Stimulated activated CD8-positive, alpha-beta memory T cell treated with anti-CD3 and anti-CD28 coated beads, Interleukin-4, amount 100 ng/mL, for 24 hours (primary cell): Measurements from ENCODE around the gene CLEC2D.
"Not testable (repeated sequence)": the region's sequence is repeated elsewhere in the genome, so short reads cannot be mapped to it uniquely, and the experiment has no call there.

Source experiments
- DNase-seq: peaks from one replicate; pipeline ENCODE4 v3.0.0-alpha.2; 2020; ENCODE audit warnings: low read depth

CLEC2D gene

DNA sequence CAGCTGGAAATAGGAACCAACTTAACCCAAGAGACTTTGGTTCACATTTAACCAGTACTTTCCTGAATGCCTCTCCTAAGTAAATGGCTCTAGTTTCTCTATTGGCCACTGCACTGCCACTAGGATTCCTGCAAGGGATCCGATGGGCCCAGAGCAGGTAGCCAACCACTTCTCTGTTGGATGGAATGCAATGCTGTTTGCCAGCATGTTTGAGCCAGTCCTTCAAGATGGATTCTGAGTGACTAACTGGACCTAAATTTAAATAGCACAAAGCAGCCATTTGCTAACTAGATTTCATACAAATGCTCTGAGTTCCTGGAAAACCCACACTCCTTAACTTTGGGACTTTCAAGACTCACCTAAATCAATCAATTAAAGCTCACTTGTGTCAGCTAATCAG is 9.5 kb upstream of the CLEC2D start:
- no peak for DNase-seq

DNA sequence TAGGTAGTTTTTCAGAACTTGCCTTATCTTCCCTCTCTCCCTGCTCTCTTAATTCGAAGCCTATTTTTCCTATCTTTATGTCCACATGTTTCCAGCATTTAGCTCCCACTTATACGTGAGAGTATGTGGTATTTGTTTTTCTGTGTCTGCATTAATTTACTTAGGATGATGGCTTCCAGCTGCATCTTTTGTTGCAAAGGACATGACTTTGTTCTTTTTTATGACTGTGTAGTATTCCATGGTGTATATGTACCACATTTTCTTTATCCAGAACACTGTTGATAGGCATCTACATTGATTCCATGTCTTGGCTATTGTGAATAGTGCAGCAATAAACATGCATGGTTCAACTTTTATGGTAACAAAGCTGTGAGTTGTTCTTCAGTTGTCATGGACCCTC is 7.8 kb upstream of the CLEC2D start:
- no peak for DNase-seq

DNA sequence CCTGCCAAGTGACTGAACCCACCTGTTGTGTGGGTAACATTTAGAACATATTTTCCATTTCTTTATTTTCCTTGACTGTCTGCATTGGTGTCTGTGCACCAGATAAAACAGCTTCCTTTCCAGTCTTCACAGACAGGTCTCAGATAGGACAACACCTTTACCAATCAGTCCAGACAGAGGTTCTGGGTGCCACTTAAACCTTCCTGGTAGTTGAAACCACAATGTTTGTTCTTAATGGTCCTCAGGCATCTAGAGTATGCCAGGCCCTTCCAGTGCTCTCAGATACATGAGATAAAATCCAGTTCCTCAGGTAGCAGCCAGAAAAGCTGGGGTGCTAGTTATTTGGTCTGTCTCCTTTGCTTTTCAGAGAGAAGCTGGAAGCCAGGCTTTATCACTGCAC is 7.0 kb upstream of the CLEC2D start:
- DNase-seq, result no peak

DNA sequence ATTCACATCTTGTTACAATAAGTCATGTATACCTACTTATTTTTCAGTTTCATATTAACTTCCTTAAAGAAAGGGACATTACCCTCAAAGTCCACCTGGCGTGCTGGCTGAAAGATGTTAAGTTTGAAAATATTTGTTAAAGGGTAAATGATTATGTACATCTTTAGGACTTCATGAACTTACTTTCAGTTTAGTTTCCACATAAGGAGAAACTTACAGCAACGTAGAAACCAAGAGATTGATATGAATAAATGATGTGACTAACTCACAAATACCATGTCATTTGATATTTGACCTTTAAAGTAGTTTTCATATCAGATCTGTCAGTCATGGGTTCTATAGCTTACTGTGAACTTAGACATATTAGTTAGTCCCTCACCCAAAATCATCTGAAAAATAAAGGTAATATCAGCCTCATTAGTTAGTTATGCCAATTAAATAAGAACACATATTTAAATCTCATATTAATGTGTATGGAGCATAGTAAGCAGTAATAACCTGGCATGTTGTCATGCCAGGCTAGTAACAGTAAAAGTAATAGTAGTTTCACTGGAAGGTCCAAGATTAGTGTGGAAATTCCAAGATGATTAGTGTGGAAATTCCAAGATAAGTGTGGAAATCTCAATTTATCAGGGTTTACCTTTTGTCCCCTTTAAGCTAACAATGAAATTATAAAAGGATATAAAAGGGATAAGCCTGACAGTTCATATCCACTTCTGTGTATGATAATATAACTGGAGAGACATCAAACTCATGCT is 1.9 kb upstream of the CLEC2D start:
- DNase-seq, result no peak

DNA sequence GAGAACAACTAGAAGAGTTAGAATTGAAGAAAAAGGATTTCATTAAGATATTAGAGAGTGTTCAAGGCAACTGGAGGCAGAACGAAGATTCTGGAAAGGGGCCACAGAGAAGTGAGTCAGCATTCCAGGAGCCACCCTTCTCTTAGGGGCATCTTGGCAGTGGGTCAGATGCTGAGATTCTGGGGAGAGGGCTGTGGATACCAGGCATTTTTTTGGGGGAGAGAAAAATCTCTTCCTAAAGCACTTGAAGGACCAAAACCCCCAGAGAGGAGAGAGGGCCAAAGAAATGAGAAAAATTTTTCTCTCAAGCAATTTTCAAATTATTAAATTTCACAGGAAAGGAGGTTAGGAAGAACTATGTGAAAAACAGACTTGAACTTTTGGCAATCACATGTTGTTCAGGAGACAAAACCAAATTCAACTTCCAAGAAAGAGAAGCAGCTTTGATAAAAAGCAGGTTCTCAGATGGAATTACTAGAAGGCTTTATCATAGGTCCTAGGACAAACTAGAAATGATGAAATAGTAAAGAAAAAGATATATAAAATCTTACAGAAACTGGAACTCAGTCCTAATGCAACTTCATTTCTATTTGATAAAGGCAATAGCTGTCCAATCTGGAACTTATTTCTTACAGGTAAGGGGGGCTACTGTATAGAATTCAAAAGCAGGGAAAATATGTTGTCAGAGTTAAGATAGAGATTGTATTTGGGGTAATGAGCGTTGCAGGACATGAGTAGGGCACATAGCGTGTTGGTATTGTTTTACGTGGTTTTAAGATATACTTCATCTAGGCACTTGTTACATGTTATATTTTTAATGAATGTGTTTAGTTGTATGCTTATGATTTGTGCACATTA is 1.1 kb upstream of the CLEC2D start:
- no peak for DNase-seq

DNA sequence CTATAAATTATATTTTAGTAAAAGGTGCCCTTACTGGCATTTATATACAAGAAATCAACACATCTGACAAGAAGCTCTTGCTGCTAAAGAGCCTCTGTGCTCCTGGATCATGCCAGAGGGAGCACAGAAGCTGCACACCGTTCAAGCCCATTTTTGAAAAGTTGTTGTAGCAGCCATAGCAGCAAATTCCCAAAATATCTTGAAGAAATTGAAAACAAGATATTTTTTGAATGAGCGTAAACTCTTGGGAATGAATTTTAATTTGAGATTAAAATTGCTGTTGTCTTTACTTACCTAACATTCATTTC is 540 bp upstream of the CLEC2D start:
- DNase-seq, result no peak

DNA sequence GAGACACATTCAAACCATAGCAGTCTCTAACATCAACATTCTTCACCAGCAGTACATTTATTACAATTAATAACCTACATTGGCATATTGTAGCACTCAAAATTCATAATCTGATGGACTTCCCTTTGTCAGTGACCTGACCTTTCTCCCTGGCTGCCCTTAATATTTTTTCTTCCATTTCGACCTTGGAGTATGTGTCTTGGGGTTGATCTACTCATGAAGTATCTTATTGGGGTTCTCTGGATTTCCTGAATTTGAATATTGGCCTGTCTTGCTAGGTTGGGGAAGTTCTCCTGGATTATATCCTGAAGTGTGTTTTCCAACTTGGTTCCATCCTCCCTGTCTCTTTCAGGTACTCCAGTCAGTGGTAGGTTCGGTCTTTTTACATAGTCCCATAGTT is 2.8 kb downstream of the CLEC2D start:
- not testable (repeated sequence) for DNase-seq

DNA sequence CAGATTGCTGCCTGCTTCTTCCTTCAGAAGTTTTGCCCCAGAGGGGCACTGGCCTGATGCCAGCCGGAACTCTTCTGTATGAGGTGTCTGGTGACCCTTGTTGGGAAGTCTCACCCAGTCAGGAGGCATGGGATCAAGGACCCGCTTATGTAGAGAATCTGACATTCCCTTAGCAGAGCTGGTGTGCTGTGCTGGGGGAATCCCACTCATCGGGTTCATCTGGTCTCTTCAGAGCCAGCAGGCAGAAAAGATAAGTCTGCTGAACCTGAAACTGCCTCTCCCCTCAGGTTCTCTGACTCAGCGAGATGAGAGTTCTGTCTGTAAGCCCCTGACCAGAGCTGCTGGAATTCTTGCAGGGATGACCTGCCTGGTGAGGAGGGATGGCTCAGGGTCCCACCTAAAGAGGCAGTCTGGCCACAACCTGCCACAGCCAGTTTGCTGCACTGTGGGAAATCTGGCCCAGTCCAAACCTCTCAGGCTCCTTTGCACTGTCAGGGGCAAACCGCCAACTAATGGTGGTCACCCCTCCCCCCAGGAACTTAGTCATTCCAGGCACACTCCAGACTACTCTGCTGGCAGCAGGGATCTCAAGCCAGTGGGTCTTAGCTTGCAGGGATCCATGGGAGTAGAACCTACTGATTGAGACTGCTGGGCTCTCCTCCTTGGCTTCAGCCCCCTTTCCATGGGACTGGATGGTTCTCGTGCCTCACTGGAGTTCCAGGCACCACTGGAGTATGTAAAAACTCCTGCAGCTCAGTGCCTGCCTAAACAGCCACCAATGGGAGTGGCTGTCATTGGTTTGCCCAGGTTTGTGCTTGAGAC is 4.1 kb downstream of the CLEC2D start:
- DNase-seq, result peak; percentile 50

DNA sequence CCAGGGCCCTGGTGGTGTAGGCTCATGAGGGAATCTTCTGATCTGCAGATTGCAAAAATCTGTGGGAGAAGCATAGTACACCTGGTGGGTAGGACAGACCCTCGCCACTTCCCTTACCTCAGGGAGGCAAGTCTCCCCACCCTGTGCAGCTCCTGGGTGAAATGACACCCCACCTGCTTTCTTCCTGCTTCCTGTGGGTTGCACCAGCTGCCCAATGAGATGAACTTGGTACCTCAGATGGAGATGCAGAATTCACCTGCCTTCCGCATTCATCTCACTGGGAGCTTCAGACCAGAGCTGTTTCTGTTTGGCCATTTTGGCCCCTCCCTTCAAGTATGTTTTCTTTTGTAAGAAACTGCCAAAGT is 4.7 kb downstream of the CLEC2D start:
- no peak for DNase-seq

DNA sequence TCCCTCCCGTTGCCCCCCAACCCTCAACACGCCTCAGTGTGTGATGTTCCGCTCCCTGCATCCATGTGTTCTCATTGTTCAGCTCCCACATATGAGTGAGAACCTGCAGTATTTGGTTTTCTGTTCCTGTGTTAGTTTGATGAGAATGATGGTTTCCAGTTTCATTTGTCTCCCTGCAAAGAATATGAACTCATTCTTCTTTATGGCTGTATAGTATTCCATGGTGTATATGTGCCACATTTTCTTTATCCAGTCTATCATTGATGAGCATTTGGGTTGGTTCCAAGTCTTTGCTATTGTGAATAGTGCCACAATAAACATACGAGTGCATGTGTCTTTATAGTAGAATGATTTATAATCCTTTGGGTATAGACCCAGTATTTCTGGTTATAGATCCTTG is 13.0 kb downstream of the CLEC2D start:
- not testable (repeated sequence) for DNase-seq

DNA sequence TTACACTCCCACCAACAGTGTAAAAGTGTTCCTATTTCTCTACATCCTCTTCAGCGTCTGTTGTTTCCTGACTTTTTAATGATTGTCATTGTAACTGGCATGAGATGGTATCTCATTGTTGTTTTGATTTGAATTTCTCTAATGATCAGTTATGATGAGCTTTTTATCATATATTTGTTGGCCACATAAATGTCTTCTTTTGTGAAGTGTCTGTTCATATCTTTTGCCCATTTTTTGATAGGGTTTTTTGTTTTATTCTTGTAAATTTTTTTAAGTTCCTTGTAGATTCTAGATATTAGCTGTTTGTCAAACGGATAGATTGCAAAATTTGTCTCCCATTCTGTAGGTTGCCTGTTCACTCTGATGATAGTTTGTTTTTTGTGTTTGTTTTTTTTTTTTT is 13.4 kb downstream of the CLEC2D start:
- not testable (repeated sequence) for DNase-seq

DNA sequence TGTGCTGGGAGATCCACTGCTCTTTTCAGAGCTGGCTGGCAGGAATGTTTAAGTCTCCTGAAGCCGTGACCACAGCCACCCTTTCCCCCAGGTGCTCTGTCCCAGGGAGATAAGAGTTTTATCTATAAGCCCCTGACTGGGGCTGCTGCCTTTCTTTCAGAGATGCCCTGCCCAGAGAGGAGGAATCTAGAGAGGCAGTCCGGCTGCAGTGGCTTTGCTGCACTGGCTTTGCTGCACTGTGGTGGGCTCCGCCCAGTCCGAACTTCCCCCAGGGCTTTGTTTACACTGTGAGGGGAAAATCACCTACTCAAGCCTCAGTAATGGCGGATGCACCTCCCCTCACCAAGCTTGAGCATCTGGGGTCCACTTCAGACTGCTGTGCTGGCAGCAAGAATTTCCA is 15.9 kb downstream of the CLEC2D start:
- DNase-seq, result not testable (repeated sequence)

DNA sequence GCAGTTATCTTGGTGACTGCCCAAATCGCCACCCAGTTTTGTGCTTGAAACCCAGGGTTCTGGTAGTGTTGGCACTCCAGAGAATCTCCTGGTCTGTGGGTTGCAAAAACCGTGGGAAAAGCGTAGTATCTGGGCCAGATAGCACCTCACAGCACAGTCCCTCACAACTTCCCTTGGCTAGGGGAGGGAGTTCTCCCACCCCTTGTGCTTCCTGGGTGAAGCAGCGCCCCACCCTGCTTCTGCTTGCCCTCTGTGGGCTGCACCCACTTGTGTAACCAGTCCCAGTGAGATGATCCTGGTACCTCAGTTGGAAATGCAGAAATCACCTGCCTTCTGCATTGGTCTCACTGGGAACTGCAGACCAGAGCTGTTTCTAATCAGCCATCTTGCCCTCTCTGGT is 16.4 kb downstream of the CLEC2D start:
- DNase-seq, result no peak

DNA sequence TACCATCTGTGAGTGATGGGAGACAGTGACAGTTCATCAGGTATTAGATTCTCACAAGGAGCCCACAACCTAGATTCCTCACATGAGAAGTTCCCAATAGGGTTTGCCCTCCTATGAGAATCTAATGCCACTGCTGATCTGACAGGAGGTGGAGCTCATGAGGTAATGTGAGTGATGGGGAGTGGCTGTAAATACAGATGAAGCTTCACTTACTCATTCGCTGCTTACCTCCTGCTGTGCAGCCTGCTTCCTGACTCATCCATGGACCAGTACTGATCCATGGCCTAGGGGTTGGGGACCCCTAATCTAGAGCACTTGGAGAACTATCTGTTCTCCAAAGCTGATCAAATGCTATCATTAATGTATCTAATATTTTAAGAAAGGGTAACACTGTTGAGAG is 17.7 kb downstream of the CLEC2D start:
- DNase-seq, result no peak

DNA sequence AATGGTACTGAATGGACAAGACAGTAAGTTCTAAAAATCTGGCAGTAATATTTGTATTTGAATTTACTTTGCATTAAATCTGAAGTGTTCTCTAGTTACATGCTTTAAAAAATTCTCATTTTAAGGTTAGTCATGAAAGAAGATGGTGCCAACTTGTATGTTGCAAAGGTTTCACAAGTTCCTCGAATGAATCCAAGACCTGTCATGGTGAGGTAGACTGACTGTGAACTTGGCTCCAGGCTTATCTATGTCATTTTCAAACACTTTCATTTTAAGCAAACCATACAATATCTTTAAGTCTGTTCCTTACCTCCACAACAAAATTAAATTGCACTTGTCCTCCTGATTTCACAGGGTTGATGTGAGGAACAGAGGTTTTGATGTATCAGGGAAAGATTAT is 23.4 kb downstream of the CLEC2D start:
- DNase-seq, result no peak

DNA sequence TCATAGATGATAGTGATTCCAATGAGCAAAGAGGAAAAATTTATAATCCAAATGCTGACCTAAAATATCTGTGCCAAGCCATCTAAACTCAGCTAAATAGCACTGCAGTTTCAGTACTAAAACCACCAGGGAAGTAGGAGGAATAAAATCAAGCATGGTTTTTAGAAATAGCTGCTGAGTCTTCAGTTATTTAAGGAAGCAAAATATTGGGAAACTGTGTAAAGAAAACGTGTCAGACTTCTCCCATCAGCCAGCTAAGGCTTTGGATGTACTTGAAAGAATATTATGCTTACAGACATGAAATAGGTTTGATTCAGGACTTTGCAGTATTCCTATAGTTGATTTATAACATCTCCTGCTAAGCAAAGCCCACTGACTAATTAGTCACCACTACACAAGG is 24.7 kb downstream of the CLEC2D start:
- no peak for DNase-seq

DNA sequence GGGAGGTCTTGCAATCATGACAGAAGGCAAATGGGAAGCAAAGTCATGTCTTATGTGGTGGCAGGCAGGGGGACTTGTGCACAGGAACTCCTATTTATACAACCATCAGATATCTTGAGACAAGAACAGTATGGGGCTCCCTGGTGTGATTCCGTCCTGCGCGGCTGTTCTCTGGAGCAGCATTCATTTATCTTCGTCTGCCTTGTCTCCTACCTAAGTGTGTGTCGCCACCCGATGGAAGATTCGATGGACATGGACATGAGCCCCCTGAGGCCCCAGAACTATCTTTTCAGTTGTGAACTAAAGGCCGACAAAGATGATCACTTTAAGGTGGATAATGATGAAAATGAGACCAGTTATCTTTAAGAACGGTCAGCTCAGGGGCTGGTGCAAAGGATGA is 25.6 kb downstream of the CLEC2D start:
- DNase-seq, result not testable (repeated sequence)

DNA sequence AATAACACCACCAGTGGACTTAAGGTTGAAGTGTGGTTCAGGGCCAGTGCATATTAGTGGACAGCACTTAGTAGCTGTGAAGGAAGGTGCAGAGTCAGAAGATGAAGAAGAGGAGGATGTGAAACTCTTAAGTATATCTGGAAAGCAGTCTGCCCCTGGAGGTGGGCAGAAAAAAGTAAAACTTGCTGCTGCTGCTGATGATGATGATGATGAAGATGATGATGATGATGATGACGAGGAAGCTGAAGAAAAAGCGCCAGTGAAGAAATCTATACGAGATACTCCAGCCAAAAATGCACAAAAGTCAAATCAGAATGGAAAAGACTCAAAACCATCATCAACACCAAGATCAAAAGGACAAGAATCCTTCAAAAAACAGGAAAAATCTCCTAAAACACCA is 26.1 kb downstream of the CLEC2D start:
- not testable (repeated sequence) for DNase-seq

DNA sequence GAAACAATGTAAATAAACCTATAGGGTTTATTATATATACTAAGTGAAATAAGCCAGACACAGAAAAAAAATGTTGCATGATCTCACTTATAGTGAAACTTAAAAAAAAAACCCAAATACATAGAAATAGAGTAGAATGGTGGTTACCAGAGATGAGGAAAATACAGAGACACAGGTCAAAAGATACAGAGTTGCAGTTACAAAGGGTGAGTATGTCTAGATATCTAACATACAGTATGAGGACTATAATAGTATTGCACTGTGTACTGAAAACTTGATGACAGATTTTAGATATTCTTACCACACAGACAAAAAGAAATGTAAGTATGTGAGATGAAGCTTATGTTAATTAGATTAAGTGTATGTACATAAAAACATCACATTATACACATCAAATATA is 28.1 kb downstream of the CLEC2D start:
- DNase-seq, result no peak

DNA sequence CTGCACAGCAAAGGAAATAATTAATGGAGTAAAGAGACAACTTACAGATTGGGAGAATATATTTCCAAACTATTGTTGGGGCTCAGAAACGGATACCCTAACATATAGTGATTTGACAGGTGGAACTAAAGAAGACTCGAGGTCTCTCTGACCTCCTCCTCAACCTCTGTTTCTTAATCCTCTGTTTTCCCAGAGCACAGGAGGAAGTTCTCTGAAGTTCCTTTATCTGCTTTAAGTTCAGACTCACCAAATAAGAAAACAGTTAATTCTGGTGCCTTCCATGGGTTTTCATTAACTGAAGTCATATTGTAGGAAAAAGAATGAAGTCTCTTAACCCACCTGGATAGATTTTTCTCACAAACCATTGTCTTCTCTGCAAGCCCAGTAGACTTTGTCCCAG is 29.2 kb downstream of the CLEC2D start:
- DNase-seq, result no peak

DNA sequence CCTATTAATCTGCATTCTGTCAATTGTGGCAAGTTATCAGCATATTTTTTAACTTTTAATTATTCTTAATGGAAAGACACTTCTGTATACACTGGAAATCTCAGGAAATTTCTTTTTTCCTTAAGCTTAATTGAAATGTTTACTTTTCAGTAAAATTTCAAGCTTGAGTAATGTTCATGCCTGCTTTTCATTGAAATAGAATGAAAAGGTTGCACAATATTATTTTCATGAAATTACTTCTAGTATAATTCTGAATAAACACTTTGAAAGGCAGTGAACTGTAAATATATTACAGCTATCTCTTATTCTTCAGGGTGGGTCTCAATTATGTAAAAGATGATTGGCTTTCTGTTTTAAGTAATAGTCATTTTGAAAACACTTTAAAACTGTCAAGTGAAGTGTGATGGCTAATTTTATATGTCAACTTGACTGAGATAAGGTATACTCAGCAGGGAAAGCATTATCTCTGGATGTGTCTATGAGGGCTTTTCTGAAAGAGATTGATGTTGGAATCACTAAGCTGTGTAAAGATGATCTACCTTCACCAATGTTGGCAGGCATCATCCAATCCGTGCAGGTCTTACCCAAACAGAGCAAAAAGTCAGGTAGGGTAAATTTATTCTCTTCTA is 29.9 kb downstream of the CLEC2D start:
- no peak for DNase-seq

DNA sequence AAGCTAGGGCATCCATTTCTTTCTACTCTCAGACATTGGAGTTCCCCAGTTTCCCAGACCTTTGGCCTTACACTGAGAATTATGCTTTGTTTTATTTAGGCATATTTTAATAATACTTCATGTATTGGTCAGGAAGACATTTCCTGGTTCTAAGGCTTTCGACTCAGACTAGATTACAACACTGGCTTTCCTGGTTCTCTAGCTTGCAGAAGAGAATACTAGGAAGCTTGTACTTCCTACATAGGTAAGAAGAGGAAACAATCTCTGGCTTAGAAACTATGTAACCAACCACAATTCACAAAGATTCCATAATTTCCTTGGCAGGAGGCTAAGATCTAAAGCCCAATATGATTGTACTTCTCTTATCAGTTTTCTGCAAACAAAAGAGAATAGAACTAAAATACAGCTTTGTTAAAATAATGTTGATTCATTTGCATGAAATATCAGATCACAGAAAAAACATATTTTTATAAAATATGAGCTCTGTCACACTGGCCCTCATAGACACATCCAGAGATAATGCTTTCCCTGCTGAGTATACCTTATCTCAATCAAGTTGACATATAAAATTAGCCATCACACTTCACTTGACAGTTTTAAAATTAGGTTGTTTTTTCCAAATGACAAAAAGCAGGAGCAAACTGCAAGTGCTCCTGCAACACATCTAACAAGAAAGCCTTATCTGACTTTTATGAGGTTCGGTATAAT is 30.5 kb downstream of the CLEC2D start:
- DNase-seq, result no peak
